HG03469 (cell line): ENCODE results near the gene TF.

Source experiments
- ATAC-seq: cut with Tn5 transposase; IDR thresholded peaks from one replicate; pipeline ENCODE4 v1.9.1; 2021; ENCODE audit warnings: mild to moderate bottlenecking, moderate library complexity, moderate number of reproducible peaks; ENCODE audit not compliant: unreplicated experiment

Gene TF

DNA sequence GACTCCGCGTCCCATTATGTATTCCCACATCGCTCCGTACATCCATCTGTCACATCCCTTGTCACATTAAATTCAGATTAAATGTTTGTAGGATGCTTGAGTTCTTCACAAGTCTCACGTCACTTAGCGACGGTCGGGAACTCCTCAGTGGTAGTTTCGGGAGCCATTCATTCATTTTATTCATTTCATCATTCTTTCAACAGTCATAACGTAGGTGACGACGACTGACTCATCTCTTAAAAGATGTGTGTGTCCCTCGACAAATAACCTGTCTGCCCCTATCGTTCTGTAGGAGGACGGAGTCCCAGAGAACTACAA is 59.1 kb downstream of the TF start:
- ATAC-seq, result no peak

DNA sequence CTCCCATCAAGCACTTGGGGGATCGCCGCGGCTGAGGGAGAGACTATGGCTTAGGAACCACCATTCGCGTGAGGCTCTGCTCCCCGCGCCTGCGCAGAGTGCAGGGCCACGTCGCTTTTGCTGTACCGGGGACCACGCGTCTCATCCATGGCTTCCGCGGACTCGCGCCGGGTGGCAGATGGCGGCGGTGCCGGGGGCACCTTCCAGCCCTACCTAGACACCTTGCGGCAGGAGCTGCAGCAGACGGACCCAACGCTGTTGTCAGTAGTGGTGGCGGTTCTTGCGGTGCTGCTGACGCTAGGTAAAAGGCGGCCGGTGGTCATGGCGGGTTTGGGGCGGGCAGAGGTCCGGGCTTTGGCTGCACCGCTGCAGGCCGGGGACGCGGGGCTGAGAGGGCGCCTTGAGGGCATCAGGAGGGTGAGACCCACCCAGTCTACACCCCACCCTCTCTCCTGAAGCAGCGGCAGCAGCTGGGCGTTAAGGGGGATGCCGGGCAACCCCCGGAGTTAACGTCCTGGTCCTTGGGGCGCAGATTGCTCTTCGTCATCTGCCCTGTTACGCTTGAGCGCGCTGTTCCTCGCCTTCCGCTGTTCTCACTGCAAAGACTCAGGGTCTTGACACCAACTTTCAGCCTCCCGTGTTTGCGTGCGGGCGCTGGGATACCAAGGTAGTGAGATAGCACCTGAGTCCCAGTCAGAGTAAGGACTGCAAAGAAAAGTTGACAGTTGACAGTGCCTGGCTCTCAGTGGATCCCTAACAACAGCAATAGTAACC is 59.7 kb downstream of the TF start, which contains the start of gene SRPRB:
TSS of gene SRPRB (plus strand) at position 114 of the 774 bp plus-strand sequence. CDS start at position 148, 34 bp downstream.
- peak; percentile 93 for ATAC-seq

DNA sequence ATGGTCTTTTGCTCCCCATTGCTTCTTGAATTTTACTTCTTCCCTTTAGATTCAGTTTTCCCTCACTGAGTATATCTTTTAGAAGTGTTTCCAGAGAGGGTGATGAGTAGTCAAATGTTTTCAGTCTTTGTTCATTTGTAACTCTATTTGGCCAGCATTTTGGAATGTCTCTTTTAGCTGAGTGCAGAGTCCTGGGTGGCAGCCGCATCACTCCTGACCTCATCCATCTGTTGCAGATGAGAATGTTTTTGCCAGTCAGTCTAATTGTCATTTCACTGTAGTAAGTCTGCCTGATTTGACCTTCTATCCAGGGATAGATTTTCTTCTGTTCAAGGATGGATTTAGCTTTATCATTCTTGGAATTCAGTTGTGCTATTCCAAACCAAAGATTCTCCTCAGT is 66.7 kb downstream of the TF start:
- no peak for ATAC-seq

DNA sequence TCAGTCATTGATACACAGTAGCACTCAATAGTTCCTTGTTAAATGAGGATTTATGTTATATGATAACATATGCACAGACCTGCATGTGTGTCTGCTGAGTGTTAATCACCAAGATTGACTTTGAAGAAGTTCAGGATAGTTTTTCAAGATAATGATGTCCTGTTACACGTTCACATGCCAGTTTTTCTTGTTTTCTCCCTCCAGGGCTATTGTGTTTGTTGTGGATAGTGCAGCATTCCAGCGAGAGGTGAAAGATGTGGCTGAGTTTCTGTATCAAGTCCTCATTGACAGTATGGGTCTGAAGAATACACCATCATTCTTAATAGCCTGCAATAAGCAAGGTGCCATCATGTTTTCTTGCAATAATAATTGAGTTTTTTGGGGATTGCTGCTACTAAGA is 69.2 kb downstream of the TF start:
- ATAC-seq, result no peak

DNA sequence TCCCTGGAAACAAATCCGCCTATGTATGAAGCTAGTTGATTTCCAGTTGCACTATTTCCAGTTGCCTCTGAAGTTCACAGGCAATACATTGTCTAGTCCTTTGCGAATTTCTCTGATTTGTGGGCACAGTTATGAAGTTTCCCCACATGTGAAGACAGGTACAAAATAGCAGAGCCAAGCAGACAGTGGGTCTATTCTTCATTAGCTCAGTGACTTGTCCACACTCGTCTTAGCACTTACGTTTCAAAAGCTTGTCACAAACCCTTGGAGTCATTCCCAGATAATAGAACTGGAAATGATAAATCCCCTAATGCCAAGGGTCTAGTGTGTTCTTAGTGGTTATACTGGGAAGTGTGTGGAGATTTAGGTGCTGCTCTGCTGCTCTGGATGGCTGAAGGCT is 73.9 kb downstream of the TF start:
- no peak for ATAC-seq

DNA sequence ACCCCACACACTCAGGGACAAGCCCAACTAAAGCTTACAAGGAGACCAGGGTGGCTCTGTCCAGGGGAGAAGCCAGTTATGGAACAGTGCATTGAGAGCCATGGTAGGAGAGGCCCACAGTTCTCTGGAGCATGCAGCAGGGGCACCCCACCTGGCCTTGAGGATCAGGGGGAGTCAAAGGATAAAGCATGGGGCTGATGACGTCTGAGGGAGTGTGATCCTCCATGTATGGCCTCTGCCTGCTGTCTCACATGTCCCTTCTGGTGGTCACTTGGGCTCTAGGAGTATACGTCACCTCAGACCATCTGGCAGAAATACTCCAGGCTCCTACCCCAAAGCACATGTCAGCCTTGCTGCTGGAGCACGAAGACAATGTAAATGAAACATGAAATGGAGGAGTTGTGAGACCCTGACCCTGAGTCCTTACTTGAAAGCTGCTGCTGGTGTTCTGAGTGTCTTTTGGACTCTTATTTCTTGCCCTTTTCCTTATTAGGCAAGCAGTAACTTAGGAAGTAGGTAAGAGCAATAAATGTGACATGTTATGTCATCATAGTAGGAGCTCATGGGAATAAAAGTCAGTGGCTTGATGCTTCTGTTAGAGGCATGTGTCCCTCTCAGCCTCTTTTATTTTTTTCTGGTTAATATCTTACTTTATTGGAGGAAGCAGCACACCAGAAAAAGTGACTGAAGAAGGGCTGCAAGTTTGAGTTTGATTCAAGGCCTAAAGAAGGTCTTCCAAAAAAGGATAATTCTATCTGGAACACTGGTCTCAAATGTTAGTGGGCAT is 74.9 kb downstream of the TF start:
- no peak for ATAC-seq

DNA sequence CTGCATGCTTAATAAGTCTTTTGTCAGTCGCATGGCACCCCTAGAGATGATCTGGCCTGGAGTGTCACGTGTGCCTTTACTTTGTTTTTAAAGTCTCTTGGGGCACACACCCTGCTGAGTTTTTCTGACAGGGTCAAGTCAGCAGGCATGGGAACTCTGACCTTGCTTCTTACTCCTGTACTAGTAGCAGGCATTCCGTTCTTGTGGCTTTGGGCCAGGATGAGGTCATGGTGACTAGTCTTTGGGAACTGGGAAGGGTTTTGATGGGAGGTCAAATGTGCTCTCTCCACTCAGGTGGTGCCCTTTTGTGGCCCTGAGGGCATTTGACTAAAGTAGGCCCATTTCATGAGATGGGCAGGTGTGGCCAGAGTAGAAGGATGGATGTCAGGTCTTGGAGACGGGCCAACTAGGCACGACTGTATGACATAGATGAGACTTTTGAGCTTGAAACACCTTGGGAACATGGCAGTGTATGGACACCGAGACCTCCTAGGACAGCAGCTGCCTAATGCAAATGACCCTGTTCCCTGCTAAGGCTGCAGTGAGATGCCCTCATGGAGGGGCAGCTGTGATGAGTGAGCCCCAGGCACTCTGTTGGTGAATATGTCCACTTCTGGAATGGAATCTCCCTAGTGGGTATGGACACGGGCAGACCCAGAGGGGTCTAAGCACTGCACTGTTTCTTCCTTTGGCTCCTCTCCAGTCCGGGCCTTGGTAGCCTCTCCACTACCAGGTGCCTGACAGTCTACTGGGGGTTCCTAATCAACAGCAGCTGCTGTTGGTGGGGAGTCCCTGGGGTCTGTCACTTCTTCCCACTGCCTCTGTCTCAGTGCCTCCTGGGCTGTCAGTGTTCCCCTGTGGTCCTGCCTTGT is 75.8 kb downstream of the TF start:
- ATAC-seq, result no peak

DNA sequence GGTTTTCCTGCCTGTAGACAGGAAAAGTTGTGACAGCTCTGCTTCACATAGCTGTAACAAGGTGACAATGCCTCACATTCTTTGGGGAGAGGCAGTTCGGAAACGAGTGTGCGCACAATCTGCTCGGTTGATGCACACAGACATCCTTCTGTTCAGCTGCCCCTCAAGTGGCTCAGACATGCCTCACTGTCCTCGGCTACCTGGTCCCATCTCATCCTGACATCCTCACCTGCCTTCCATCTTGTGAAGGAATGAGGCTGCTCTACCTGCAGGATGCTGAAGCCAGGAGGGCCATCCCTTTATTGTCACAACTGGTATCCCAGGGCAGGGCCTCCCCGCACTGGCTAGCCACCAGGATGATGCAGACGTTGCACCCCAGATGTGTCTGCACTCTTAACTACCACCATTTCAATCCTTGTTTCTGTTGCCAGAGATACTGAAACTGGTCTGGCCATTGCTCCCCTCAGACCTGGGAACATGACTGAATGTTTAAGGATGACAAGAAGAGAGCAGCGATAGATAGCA is 78.8 kb downstream of the TF start:
- no peak for ATAC-seq

DNA sequence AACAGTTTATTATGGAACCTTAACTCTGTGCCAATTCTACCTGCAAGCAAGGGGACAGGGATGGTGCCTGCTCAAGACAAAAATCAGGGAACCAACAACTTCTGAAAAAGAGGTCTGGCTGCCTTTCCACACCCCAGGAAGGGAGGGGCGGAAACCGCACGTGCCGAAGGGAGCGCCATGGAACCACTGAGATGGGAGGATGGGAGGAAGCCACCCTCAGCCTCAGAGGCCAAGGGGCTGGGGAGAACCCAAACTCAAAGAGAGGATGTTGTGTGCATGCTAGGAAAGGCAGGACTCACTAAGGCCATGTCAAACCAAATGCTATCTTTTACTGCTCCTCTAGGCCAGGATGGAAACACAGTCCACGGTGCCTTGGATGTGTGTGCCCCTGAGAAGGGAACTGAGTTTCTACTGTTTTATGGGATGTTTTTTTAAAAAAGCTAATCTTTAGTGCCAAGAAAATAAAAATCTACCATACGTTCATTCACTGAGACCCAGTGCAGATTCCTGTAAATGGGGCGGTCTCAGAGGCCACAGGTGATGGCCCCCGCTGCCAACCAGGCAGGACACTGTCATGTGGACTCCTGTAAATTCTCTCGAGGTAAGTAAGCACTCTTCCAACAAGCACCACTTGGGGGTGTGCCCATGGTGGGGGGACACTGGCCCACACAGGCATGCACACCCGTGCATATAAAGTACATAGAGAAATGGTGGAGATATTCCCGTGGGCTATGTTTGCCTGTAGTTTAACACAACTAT is 80.0 kb downstream of the TF start:
- no peak for ATAC-seq

DNA sequence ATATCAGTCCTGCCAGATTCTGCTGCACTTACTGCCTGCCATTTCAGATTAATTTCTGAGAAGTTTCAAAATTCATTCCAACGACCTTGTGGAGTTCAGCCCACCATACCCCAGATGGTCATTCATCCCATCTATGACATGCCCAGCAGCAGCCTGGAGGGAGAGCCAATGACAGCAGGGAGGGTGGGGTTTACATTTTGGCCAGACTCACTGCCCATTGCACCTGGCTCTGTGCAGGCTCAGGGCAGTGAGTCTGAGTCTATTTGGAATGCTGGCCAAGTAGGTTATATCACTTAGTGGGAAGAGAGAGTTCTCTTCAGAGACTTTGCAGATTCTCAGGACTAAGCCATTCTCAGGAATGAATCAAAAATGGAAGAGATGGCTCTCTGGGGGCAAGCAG is 80.9 kb downstream of the TF start:
- no peak for ATAC-seq

DNA sequence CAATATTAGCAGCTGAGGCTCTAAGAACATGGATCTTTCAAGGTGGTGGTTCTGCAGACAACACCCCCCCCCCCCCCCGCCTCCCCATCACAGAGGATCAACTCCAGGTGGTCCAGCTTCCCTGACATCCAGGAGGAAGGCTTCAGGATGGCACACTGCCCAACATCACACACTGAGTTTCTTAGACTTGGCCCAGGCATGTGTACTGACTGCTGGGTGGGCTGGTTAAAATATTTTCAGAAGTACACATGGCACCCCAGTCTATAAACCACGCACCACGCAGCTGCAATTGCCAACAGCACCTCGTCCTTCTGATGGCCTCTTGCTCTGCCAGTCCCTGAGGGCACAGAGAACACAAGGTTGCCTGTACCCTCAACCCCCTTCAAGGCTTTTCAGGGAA is 81.5 kb downstream of the TF start:
- no peak for ATAC-seq

DNA sequence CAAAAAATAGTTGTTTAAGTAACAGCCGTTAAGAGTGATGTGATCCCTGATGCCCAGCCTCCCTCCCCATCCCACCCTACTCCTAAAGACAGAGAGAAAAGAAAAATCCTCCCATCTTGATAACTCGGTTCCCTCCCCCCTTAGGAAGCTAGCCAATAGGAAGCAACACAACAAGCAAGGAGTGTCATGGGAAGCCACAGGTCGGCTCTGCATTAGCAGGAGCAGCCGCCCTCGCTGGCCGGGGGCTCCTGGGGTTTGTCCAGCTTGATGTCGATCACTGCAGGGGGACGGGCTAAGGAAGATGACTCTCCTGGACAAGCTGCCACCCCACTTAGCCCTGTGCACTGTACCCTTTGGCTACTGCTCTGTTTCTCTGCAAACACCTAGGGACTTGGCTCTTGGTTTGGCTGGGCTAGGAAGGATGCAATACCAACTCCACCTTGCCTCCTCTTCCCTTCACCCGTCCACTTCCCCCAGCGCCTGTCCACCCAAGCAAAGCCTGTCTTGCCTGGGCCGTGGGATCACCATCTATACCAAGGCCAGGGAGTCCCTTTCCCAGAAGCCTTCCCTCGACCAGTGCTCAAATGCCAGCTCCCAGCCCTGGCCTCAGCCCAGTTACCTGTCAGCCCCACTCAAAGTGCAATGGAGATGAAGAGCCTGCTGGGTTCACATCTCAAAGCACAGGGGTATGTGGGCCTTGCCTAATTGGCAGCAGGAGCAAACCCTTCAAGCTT is 82.5 kb downstream of the TF start:
- ATAC-seq, result no peak

DNA sequence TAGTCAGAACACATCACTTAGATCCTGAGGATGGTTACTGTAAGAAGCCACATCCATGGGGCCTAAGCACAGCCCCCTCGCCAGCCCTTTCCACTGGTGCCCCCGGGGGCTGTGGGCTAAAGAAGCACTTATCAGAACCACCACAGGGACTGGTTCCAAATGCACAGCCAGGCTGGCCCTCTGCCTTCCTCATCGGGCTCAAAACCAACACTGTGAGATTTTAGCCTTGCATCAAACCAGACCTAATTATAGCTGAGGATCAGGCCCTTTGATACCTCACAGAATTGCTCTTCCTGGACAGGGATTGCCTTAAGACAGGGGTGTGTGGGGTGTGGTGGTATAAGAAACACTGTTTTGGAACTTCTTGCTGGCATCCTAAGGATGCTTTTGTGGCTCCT is 83.1 kb downstream of the TF start:
- no peak for ATAC-seq

DNA sequence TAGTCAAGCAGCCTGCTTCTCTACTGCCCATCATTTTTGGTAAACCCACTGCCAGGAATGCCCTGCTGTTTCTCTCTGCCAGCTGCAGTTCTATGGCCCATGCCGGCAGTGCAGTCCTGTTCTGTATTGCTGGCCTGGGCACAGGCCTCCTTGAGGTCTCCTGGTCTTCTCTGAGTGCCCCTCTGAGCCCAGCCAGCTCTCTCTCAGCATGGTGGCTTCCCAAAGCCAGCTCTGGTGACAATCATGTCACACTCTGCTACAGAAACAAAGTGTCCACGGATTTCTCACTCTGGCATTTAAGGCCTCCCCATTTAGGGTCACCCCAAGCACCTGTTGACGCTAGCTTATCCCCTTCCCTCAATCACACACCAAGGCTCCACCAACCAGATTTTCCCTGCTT is 83.9 kb downstream of the TF start:
- no peak for ATAC-seq

DNA sequence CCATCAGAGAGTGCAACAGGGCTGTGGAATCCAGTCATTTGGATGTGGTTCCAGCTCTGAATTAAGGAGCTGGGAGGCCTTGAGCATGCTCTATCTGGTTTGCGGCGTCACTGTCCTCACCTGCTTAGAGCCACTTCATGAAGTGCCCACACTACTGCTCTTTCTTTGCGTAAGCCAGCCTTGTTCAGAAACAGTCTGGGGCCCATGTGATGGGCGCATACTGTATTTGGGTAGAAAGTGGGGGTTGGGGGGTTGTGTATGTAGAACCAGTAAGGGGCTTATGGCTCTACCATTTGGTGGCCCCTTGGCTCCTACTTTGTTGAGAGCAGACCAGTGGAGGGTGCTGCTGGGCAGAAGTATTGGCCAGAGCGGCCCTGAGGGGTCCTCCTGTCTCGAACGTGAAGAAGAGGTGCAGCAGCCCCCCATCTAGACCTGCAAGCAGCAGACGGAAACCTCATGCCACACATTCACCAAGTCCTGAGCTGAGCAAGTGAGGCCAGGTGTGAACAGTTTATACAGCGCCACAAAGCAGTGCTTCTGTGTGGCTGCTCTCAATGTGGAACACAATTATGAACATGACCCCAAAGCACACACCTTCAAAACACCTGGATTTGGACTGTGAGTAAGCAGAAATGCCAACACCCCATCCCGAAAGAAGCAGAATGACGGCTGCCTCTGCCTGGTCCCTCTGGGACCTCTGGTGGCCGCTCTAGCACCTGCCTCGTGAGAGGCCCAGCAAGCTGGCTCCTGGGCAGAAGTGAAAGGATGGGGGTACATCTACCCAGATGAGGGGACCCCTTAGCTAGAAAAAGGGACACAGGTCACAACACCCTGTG is 86.0 kb downstream of the TF start:
- no peak for ATAC-seq

DNA sequence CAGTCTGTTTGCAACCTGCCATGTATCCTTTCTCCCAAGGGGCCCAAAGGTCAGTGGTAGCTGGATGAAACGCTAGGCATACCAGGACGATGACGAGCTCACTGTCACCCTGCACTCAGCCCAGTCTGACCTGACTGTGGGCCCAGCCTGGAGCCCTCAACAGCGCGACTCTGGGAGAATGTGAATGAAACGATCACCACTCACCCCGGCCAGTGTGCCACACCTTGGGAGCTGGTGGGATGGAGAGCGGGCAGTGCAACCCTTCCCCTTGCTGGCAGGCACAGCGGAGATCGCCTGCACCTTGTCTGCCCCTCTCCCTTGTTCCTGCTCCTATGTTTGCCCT is 86.6 kb downstream of the TF start:
- ATAC-seq, result no peak

DNA sequence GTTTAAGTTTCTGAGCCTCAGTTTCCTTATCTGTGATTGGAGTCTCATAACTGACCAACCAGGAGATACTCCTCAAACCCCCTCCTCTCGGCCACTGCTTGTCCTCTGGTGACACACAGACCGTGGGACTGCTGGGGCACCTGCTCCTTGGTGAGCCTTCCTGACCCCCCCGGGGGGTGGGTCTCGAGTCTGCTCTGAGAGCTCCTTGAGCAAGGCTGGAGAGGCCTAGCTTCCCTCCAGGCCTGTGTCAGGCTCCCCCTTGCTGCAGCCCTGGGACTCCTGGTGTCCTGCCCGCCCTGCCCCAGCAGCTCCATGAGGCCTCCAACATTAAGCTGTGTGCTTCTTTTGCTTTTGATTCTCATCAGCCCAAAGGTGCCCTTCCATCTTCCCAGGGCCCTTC is 87.1 kb downstream of the TF start:
- no peak for ATAC-seq

DNA sequence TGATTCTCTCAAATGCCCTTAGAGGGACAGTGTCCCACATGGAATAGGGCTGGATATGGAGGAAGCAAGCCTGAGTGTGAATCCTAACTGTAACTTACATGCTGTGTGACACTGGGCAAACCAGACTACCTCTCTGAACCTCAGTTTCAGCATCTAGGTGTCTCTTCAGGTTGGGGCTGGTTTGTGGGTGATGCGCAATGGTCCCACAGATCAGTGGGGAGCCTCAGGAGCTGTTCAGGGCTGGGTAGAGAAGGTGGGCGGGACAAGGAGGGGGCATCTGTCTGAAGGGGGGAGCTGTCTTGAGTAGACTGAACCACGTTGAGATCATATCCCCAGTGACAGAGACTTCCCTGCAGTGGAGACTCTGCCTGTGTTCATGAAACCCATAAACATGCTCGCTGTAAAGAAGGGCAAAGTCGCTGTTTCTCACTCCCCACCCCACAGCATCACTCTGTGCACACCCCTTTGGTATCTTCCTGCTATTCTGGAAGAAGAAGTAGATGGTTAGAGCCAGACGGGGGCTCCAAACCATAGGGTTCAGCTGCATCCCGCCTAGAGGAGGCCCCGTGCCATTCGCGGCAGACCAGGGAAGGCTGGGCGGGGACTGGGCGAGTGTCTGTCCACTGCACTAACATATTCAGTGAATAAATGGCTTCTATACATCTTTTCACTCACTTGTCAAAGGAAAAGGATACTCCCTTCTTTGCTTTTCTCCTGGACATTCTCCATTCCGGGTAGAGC is 87.9 kb downstream of the TF start:
- ATAC-seq, result no peak
